GM19023 (cell line): ENCODE results near the gene DNAH8.

ENCODE experiments used
- ATAC-seq: cut with Tn5 transposase; IDR thresholded peaks from one replicate; pipeline ENCODE4 v1.9.1; 2021; ENCODE audit warnings: mild to moderate bottlenecking, moderate library complexity; ENCODE audit not compliant: unreplicated experiment

Gene DNAH8

DNA sequence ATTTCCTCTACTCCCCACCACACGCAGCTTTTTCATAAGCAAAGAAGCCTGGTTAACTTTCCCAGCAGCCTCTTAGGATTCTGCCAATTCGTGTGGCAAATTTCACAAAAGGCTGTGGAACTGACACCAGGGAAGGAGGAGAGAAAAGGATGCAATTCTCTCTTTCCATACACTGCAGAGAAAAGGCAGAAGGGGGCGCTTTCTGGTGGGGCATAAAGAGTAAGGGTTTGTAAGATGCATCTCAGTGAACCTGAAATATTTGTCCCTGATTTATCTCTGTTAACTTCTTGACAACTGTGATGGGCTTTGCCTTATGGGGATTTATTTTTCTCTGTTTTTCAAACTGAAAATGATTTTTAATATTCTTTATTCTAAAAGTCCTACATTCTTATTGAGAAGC is 288.0 kb downstream of the DNAH8 start:
- ATAC-seq = no peak

DNA sequence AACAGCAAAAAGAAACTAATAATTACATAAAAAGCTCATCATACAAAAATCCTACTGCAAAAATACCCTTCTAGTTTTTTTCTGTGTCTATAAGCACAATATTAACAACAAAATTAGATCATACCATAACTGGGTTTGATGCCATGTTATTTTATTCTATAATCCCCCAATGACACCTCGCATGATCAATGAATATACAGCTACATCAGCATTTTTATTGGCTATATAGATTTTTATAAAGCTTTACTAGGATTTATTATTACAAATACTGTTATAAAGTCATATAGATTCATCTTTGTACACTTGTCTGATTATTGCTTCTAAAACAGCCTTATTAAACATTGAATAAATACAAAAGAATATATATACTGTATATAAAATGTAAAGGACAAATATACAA is 288.4 kb downstream of the DNAH8 start:
- ATAC-seq = no peak

DNA sequence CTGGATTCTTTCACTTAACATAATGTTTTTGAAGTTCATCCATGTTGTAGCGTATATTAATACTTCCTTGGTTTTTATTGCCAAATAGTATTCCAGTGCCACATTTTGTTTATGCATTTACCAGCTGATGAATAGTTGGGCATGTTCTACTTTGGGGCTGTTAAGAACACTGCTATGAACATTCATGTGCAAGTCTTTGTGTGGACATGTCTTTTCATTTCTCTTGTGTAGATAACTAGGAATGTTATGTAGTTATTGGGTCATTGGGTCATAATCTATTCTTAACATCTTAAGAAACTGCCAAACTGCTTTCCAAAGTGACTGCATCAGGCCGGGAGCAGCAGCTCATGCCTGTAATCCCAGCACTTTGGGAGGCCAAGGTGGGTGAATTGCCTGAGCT is 289.7 kb downstream of the DNAH8 start:
- ATAC-seq = no peak

DNA sequence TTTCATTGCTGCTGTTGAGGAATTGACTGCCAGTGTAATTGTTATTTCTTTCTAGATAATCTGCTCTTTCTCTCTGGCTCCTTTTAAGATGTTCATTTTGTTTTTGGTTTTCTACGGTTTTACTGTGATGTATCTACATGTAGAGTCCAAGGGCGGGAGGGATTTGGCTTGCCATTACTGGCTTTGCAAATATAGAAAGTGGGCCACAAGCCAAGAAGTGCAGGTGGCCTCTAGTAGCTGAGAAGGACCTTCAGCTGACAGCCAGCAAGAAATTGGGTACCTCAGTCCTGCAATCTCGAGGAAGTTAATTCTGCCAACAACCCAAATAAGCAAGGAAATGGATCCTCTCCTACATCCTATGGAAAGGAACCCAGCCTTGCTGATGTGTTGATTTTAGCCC is 290.7 kb downstream of the DNAH8 start:
- ATAC-seq = no peak

DNA sequence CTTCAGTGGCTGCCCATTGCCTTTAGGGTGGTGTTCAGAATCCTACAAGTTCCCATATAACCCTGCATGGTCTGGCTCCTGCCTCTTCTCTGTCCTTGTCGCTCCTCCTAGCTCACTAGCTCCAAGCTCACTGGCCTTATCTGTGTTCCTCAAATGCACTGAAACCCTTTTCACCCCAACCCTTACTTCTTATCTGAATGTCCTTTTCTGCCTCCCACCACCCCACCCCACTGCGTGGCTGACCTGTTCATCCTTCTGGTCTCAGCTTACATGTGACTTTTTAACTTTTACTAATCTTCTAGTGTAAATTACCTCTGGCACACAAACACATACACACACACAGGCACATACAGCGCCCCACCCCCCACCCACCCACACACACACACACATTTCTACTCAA is 292.5 kb downstream of the DNAH8 start:
- ATAC-seq = no peak

DNA sequence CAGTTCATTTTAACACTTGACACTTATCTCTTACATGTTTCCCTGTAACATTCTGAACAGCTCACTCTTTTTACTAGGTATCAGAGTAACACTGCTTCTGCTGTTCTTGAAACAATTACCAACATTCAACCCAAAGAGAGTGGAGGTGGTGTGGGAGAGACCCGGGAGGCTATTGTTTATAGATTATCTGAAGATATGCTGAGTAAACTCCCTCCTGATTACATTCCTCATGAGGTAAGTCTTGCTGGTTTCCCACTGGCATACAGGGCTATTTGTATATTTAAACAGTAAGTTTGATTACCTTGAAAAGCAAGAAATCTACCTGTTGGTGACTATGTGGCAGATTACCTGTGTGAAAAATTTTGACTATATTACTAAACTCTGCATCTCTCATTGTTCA is 293.6 kb downstream of the DNAH8 start:
- no peak for ATAC-seq

DNA sequence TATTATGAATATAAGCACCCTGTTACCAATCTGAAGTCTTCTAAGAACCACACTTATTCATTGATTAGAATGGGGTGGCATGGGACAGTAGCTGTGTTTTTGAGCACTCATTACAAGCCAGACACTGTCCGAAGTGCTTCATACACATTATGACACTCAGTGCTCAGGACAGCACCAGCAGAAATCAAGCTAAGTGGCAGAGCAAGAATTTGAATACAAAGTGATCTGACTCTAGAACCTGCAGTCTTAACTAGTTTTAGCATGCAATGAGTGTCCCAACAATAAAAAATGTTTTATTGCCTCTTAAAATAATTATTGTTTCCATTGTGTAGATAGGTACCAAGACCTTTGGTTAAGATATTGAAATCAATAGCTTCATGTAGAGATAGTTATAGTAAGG is 294.4 kb downstream of the DNAH8 start:
- no peak for ATAC-seq

DNA sequence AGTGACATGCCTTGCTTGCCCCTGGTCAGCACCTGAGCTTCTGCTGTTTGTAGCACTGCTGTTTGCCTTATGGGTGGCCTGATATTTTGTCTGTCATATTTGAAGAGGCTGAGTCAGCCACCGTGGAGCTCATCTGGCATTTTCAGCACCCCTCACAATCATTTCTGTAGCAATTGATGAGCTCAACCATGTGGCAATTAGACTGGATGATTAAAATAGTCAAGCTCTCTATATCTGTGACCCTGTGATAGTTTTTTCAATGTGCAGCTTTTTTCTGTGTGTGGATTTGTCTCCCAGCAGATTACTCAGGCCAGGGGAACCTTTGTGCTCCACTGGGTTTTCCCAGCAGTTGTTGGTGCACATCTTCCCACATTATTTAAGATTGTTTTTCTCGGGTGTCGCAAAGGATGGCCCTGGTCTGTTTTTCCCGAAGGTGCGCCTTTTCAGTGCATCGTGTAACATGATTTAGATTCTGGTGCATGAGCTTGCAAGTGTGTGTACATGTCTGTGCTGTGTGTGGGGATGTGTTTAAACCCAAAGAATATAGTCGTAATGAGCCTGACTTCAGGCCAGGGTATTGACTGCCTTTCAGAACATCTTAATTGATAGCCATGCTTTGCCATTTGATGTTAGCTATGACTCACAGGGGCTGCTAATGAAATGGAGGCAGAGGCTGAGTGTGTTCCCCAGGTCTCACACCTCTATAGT is 301.9 kb downstream of the DNAH8 start:
- no peak for ATAC-seq

DNA sequence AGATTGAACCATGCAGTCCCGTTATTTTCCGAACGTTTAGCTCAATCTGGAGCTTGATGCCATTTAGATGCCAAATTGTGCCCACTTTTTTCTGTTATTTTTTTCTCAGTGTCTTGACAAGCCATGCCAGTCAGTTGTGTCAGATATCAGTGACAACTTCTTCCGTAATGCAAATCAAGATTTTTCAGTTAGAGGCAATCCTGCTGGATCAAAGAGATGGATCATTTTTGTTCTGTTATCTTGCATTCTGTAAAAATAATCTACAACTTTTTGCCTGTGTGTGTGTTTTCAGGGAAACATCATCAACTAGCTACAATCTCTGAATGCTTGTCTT is 302.4 kb downstream of the DNAH8 start:
- no peak for ATAC-seq

DNA sequence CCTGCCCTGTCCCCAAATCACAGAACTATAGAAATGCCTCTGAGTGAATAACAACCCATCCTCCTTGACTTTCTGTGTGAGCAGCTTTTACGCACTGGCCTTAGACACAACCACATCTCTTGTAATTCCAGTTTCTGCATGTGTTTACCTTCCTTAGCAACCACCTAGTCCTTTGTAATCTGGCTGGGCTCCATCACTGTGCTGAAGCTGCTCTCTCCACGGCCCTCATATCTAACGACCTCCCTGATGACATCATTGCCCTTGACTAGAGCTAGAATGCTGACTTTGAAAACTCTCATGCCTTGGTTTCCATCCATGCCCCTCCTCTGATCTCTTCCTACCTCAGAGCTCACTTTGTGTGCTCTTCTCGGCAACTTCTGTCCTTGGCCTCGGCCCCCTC is 303.0 kb downstream of the DNAH8 start:
- ATAC-seq = no peak

DNA sequence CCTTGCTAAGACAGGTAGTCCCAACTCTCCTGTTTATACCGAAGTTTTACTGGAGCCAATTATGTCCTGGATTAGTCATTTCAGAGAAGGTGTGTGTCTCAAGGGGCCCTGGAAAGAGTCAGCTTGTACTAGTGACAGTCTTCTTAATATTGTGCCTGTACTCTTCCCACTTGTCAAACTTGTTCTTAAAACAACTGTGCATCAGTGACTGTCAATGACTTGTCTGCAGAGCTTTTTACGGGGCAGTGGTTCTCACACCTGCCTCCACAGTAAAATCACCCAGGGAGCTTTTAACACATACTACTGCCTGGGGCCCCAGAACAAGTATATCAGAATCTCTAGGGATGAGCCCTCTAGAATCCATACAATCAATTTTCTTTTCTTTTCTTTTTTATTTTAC is 305.0 kb downstream of the DNAH8 start:
- no peak for ATAC-seq

DNA sequence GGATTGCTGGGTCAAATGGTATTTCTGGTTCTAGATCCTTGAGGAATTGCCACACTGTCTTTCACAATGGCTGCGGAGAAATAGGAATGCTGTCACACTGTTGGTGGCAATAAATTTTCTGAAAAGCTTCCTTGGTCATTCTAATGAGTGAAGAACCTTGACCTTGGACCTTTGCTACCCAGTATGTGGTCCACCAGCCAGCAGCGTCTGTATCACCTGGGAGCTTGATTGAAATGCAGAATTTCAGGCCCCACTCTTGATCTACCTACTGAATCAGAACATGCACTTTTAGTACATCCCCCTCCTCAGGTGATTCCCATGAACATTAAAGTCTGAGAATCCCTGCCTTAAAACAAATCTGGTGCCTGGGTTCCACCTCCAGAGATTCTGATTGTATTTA is 305.9 kb downstream of the DNAH8 start:
- no peak for ATAC-seq

DNA sequence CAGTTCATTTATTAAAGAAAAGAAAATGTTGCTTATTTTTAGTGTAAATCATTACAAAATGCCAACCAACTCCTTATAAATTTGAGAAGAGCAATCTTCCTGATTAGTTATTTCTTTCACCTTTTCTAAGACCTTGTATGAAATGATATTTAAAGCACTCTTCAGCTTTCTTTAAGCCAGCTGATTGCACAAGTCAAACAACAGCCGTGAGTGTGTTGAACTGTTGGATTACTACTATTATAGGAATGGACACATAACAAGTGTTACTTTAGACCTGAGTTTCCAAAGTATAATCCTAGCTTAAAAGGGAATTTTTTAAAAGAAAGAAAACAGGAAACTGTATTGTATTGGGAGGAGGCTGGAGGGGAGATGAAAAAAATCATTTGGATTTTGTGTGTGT is 306.7 kb downstream of the DNAH8 start:
- ATAC-seq = no peak

DNA sequence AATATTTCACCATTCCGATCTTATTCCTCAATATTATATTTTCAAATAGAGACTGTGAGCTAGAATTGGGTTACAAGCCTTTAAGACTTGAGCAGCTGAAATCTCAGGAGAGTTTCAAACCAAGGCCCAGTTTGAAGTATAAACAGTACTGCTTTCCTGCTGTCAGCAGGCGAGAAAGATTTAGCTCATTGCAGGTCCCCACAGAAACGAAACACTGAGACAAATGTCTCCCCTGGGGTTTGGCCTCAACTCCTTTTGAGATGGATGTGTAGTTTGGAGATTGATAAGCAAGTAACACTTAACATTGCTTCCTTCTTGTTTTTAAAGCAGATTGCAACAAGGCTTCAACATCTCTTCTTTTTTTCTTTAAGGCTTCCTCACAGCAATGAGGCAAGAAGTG is 311.1 kb downstream of the DNAH8 start:
- ATAC-seq = no peak

DNA sequence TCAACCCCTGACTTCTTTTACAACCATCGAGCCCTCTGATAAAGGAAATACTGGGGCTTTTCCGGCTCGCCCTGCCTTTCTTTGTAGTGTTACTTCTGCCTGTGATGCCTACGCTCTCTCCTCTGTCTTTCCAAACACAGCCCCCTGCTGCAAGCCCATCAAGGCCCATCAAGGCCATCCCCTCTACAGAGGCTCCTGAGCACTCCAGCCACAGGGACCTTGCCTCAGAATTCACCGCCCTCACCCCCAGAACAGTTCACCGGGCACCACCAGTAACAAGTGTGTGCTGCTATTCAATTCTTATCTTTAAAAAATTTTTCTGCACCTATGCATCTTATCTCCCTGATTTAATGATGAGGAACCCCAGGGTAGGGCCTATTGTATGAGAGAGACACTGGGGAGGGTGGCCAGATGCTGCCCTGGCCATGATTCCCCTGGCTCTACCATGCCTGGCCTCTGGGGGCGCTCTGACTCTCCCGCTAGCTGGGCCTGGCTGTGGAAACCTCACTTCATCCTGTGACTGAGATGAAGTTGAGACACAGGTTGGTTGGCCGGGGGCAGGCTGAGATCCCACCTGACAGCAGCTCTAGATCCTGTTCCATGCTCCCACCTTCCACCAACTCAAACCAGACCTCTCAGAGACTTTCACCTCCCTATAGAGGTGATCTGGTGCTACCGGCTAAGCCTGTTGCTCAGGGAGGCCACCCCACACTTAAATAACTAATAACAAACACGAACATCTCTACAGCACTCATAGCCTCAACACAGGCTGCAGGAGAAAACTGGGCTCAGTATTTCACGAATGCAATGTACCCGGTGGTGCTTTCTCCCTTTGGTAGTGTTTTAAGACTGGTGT is 314.3 kb downstream of the DNAH8 start:
- no peak for ATAC-seq

DNA sequence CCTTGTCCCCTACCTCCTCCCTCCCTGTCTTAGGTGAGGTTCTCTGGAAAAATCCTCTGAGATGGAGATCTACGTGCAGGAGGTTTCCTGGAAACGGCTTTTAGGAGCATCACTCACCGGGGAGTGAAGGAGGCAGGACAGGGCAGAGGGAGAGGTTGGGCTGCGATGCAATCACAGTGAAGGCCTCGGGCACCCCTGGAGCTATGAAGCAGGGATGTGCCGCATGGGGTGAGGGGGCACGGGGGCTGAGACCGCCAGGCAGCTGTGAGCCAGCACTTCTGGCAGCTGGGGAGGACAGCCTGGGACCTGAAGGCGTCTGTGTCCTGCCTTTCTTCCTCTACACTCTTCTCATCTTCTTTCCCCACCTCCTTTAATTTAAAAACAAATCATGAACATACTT is 320.6 kb downstream of the DNAH8 start:
- no peak for ATAC-seq

DNA sequence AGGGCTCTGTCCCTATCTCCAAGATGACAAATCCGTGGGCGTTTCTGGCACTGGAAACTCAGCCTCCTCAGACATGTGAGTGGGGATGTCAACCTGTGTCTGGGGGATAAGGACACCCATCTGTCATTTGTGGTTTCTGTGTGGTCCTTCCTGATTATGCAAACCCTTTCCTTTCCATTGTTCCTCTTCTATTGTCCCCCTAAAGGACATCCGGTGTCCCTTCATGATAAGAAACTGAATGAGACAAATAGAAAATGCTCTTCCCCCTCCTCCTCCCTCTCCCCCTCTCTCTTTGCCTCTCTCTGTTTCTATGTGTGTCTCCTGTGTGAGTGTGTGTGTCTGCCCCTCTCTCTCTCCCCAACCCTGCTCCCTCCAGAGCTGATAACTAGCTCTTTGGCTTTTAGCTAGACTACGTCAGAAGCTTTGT is 322.0 kb downstream of the DNAH8 start:
- no peak for ATAC-seq

DNA sequence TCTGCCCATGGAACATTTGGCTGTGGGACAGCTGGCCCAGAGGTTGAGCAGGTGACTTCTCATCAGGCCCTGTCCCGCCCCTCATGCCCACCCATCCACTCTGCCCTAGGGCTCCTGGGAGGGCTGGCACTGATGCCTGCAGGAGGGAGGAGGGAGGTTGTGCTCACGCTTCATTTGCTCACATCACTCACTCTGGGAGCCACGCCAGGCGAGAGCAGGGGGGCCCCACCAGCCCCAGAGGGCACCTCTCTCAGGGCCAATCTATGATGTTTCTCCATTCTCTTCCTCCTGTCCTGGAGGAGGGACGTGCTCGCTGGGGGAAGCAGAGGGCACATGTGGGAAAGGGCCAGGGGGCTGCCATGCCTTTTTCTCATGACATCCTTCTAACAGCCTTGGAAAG is 322.6 kb downstream of the DNAH8 start:
- ATAC-seq = no peak

DNA sequence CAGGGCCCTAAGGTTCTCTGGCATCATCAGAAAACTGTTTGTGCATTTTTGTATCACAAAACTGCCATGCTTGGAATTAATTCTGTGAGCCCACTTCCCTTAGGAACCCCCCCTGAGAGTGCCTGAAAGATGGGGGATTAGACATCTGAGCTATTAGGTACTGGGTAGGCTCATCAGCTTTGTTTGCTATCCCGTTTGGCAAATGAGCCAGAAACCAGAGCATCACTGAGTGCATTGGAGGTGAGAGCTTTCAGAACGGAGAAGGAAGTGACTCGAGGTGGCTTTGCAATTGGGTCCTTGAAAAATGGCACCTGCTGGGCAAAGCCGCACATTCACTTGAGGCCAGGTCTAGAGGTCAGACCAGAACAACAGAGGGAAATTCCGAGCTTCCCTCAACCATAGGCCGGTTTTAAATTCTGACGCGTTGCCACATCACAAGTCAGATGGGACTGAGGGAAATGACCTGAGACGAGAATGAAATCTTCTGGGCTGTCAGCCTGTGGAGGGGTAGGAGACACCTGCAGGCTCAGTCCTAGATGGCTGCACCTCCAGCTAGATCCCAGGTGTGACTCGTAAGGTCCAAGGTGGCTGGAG is 325.1 kb downstream of the DNAH8 start:
- no peak for ATAC-seq

DNA sequence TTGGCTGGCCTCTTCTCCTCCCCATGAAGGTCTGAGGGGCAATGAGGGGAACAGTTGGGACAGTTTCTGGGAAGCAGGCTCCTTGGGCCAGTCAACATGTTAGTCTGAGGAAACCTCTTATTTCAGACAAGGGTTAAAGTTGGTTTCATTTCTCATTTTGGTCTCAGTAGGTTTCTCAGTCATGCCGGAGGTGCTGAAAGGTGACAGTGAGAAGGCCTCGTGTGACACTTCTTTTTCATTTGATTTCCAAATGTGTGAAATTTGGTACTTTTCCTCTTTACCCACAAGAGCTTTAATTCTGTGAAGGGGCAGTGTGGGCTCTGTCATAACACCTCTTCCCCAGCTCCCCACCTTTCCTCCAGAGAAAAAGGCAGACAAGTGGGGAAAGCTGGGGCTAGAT is 326.0 kb downstream of the DNAH8 start:
- no peak for ATAC-seq

DNA sequence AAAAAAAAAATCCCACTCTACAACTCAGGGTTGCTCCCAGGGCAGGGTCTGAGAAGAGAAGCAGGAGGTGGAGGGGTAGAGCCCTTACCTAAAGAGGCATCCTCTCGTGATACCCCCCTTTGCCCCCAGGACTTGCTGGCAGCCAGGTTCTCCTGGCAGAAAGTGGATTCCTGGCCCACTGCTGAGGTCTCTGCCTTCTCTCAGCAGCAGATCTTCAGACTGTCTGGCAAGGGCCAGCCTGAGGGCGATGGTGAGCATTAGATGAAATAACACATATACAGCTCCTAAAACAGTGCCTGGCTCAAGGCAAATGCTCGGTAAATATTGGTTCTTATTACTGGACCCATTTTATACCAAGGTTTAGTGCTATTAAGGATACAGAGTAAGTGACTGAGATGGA is 328.7 kb downstream of the DNAH8 start:
- no peak for ATAC-seq

DNA sequence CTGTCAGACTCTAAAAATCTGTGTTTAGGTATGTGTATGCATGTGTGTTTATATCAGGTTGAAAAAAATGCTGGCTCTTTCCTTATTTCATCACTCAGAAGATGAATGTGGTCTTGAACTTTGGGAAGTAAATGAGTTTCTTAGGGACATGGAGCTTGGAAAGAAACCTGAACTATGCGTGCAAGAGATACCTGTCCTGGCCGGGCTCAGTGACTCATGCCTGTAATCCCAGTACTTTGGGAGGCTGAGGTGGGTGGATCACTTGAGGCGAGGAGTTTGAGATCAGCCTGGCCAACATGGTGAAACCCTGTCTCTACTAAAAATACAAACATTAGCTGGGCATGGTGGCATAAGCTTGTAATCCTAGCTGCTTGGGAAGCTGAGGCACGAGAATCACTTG is 329.1 kb downstream of the DNAH8 start:
- ATAC-seq = no peak
